Measurements from ENCODE around the gene ITGA1. TPM values are rescaled to one million over a fixed set of nuclear protein-coding genes. Genes with fewer than 3 reads are reported as not detected.
"Not testable (repeated sequence)": the region's sequence is repeated elsewhere in the genome, so short reads cannot be mapped to it uniquely, and the experiment has no call there.

ITGA1 gene
- polyA plus RNA-seq, 3 donors = 0.33 to 0.89 (median 0.79) TPM

DNA sequence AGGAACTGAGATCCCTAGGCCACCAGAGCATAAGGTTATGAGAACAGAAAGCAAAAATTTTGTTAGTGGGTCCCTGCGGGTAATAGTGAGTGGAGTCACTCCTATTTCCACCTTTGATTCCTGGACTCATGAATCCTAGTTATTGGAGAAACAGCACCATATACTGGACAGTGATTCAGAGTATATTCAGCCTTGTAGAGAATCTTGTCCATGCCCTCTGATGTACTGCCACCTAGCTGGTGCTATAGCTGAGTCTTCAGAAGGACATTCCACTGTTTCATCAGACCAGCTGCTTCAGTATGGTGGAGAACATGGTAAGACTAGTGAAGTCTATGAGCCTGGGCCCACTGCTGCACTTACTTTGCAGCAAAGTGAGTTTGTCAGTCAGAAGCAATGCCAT is 176.4 kb downstream of the ITGA1 start:
- no peak overlapping the region for H3K27ac Mint-ChIP-seq
- TF ChIP-seq, protein P1, sequence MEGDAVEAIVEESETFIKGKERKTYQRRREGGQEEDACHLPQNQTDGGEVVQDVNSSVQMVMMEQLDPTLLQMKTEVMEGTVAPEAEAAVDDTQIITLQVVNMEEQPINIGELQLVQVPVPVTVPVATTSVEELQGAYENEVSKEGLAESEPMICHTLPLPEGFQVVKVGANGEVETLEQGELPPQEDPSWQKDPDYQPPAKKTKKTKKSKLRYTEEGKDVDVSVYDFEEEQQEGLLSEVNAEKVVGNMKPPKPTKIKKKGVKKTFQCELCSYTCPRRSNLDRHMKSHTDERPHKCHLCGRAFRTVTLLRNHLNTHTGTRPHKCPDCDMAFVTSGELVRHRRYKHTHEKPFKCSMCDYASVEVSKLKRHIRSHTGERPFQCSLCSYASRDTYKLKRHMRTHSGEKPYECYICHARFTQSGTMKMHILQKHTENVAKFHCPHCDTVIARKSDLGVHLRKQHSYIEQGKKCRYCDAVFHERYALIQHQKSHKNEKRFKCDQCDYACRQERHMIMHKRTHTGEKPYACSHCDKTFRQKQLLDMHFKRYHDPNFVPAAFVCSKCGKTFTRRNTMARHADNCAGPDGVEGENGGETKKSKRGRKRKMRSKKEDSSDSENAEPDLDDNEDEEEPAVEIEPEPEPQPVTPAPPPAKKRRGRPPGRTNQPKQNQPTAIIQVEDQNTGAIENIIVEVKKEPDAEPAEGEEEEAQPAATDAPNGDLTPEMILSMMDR (IDR thresholded peaks at IDR 0.05) = no peak
- Histone ChIP-seq H3K4me3 (replicated peaks in 1 of 3; ENCODE audit: low read depth in 2 of 3, low read length in 3 of 3) (no peak overlapping the region), H3K79me2 (ENCODE audit: insufficient read depth, low read length) (no peaks in the 10 kb centered on the region), H3K27ac (ENCODE audit: low read depth in 1 of 2, low read length in 2 of 2) (no peak overlapping the region), H4K20me1 (ENCODE audit: insufficient read depth, low read length) (no peaks in the 10 kb centered on the region), H2AFZ (ENCODE audit: insufficient read depth, low read depth, low read length, poor library complexity, severe bottlenecking) (no peak overlapping the region), H3K4me1 (ENCODE audit: control insufficient read depth in 1 of 2, insufficient read depth in 2 of 2, low read length in 2 of 2) (no peaks in the 10 kb centered on the region), H3K9ac (ENCODE audit: insufficient read depth, low read length, poor library complexity, severe bottlenecking) (no peak overlapping the region), H3K9me3 (replicated peaks in 1 of 2; ENCODE audit: control insufficient read depth in 1 of 2, insufficient read depth in 1 of 2, low read length in 2 of 2) (no peaks in the 10 kb centered on the region), H3K4me2 (replicated peaks; ENCODE audit: extremely low read depth, low read length, poor library complexity, severe bottlenecking) (no peak overlapping the region), H3K36me3 (replicated peaks in 1 of 2; ENCODE audit: control insufficient read depth in 1 of 2, insufficient read depth in 2 of 2, low read length in 2 of 2) (no peaks in the 10 kb centered on the region), H3K27me3 (ENCODE audit: control insufficient read depth in 2 of 2, insufficient read depth in 2 of 2, low read length in 2 of 2) (no peaks in the 10 kb centered on the region)
- peaks cover 0 to 1% (median 0%) of the 10 kb centered on the region in 3 donors for H3K27me3 Mint-ChIP-seq (ENCODE audit: low read depth in 3 of 3)
- no peaks in the 10 kb centered on the region for H3K36me3 Mint-ChIP-seq
- intact Hi-C loops (cut with micrococcal nuclease) = no loop called here
- H3K4me3 Mint-ChIP-seq = no peak overlapping the region
- no CpG with 5 or more reads among the region's 1 CpG for WGBS (ENCODE audit: insufficient coverage)
- no peaks in the 10 kb centered on the region for H3K4me1 Mint-ChIP-seq
- no peak for DNase-seq
- H3K9me3 Mint-ChIP-seq = peaks cover 0 to 10% (median 6%) of the 10 kb centered on the region in 7 donors

DNA sequence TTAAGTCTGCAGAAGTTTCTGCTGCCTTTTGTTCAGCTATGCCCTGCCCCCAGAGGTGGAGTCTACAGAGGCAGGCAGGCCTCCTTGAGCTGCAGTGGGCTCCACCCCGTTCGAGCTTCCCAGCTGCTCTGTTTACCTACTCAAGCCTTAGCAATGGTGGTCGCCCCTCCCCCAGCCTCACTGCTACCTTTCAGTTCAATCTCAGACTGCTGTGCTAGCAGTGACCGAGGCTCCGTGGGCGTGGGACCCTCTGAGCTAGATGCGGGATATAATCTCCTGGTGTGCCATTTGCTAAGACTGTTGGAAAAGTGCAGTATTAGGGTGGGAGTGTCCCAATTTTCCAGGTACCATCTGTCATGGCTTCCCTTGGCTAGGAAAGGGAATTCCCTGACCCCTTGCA is 188.4 kb downstream of the ITGA1 start:
- H3K4me3 ChIP-seq (replicated peaks in 1 of 3; ENCODE audit: low read depth in 2 of 3, low read length in 3 of 3); H3K27me3 Mint-ChIP-seq (ENCODE audit: low read depth in 3 of 3); DNase-seq; H3K4me1 Mint-ChIP-seq; H3K4me3 Mint-ChIP-seq; H2AFZ ChIP-seq (ENCODE audit: insufficient read depth, low read depth, low read length, poor library complexity, severe bottlenecking); H4K20me1 ChIP-seq (ENCODE audit: insufficient read depth, low read length); H3K27ac ChIP-seq (ENCODE audit: low read depth in 1 of 2, low read length in 2 of 2); H3K27ac Mint-ChIP-seq; H3K36me3 ChIP-seq (replicated peaks in 1 of 2; ENCODE audit: control insufficient read depth in 1 of 2, insufficient read depth in 2 of 2, low read length in 2 of 2); H3K4me1 ChIP-seq (ENCODE audit: control insufficient read depth in 1 of 2, insufficient read depth in 2 of 2, low read length in 2 of 2); H3K9ac ChIP-seq (ENCODE audit: insufficient read depth, low read length, poor library complexity, severe bottlenecking); H3K4me2 ChIP-seq (replicated peaks; ENCODE audit: extremely low read depth, low read length, poor library complexity, severe bottlenecking); H3K27me3 ChIP-seq (ENCODE audit: control insufficient read depth in 2 of 2, insufficient read depth in 2 of 2, low read length in 2 of 2); H3K79me2 ChIP-seq (ENCODE audit: insufficient read depth, low read length); intact Hi-C loops (cut with micrococcal nuclease); H3K36me3 Mint-ChIP-seq: not testable (repeated sequence)
- peaks cover 10 to 20% of the 10 kb centered on the region in 2 donors for H3K9me3 ChIP-seq (replicated peaks in 1 of 2; ENCODE audit: control insufficient read depth in 1 of 2, insufficient read depth in 1 of 2, low read length in 2 of 2)
- H3K9me3 Mint-ChIP-seq = peaks cover 7 to 26% (median 16%) of the 10 kb centered on the region in 7 donors
- WGBS (ENCODE audit: insufficient coverage) = 50% methylated on average over 2 of the region's 7 CpGs

Data from CD14-positive monocyte (primary cell).